ENCODE results near the gene WDR5B.
A peak's percentile ranks its signal among the peaks of the same experiment; 100 is the strongest.
"Not testable (repeated sequence)": the region's sequence is repeated elsewhere in the genome, so short reads cannot be mapped to it uniquely, and the experiment has no call there.

The WDR5B gene

GRCh38 chr3:122407946-122408345, 7.9 kb downstream of the WDR5B start:
- no peak for DNase-seq

- no peak for DNase-seq
These were observed 9.7 kb downstream of the WDR5B start for GRCh38 chr3:122406198-122406597.

- DNase-seq: no peak
These were observed 10.8 kb downstream of the WDR5B start for GRCh38 chr3:122405015-122405414.

GRCh38 chr3:122403489-122403888, 12.4 kb downstream of the WDR5B start:
- no peak for DNase-seq

GRCh38 chr3:122398920-122399319, 16.9 kb downstream of the WDR5B start:
- no peak for DNase-seq

- DNase-seq: no peak
These were observed 18.7 kb downstream of the WDR5B start for GRCh38 chr3:122397201-122397600.

- no peak for DNase-seq
These were observed 19.4 kb downstream of the WDR5B start for GRCh38 chr3:122396511-122396910.

- no peak for DNase-seq
These were observed 20.3 kb downstream of the WDR5B start for GRCh38 chr3:122395582-122395981.

GRCh38 chr3:122394173-122394572, 21.7 kb downstream of the WDR5B start:
- no peak for DNase-seq

- DNase-seq: no peak
These were observed 22.7 kb downstream of the WDR5B start for GRCh38 chr3:122392868-122393844.

GRCh38 chr3:122391681-122392446, 24.0 kb downstream of the WDR5B start:
- no peak for DNase-seq

GRCh38 chr3:122390665-122391064, 25.2 kb downstream of the WDR5B start:
- DNase-seq: no peak

- no peak for DNase-seq
These were observed 26.0 kb downstream of the WDR5B start for GRCh38 chr3:122389892-122390291.

- DNase-seq: no peak
These were observed 26.7 kb downstream of the WDR5B start for GRCh38 chr3:122389197-122389596.

GRCh38 chr3:122387709-122388108, 28.2 kb downstream of the WDR5B start:
- DNase-seq: no peak

GRCh38 chr3:122383771-122384697, 31.8 kb downstream of the WDR5B start, which contains the start of gene FAM162A:
Gene FAM162A (plus strand): TSS chr3:122384182. CDS start chr3:122384266, 84 bp downstream.
- peak; percentile 95 for DNase-seq

- DNase-seq: peak; percentile 84
These were observed 32.8 kb downstream of the WDR5B start, which contains the start of gene MIX23 for GRCh38 chr3:122382888-122383666. Gene MIX23 (minus strand): TSS chr3:122383231. CDS start chr3:122383224, 7 bp downstream.

GRCh38 chr3:122377975-122378374, 37.9 kb downstream of the WDR5B start:
- no peak for DNase-seq

- DNase-seq: no peak
These were observed 41.8 kb downstream of the WDR5B start for GRCh38 chr3:122374034-122374433.

- DNase-seq: no peak
These were observed 49.5 kb downstream of the WDR5B start for GRCh38 chr3:122366379-122366749.

GRCh38 chr3:122365582-122366378, 50.1 kb downstream of the WDR5B start:
- not testable (repeated sequence) for DNase-seq
